Progenitor cell of endocrine pancreas (in vitro differentiated cells): ENCODE data around the gene PTRH2. TPM values are rescaled to one million over a fixed set of nuclear protein-coding genes. Genes with fewer than 3 reads are reported as not detected.
"Not testable (repeated sequence)": the region's sequence is repeated elsewhere in the genome, so short reads cannot be mapped to it uniquely, and the experiment has no call there.

Source experiments
- DNase-seq: peaks from one replicate; pipeline ENCODE4 v3.0.0; 2021; ENCODE audit warnings: low spot score; ENCODE audit not compliant: unreplicated experiment
- H3K27ac Mint-ChIP-seq: 2 replicates; pipeline ENCODE4 v1.8.0; 2021; ENCODE audit warnings: mild to moderate bottlenecking, moderate library complexity, mixed read lengths
- H3K27me3 Mint-ChIP-seq: 2 replicates; pipeline ENCODE4 v1.8.0; 2021; ENCODE audit warnings: mixed read lengths
- H3K36me3 Mint-ChIP-seq: 2 replicates; pipeline ENCODE4 v1.8.0; 2022; ENCODE audit warnings: mixed read lengths; ENCODE audit not compliant: insufficient read depth
- H3K4me1 Mint-ChIP-seq: 2 replicates; pipeline ENCODE4 v1.8.0; 2021; ENCODE audit warnings: low read depth, mixed read lengths
- H3K4me3 Mint-ChIP-seq: 2 replicates; pipeline ENCODE4 v1.8.0; 2021; ENCODE audit warnings: low read depth, mild to moderate bottlenecking, moderate library complexity, mixed read lengths
- H3K9me3 Mint-ChIP-seq: 2 replicates; pipeline ENCODE4 v1.8.0; 2021; ENCODE audit warnings: low read depth, mixed read lengths
- CTCF ChIP-seq: fragments of 200-600 bp; sonication (generic); IDR thresholded peaks from one replicate; pipeline ENCODE4 v1.5.0; 2021; ENCODE audit warnings: antibody characterized with exemption, mild to moderate bottlenecking; ENCODE audit not compliant: unreplicated experiment
- total RNA-seq: library from RNA; stranded (reverse); gene quantifications from 2 replicates; pipeline ENCODE4 v1.2.1, GENCODE V29; 2021

PTRH2 gene
- total RNA-seq, 1 donor from 2014 or later = 19.2 TPM

GRCh38 chr17:59669411-59669810, 37.8 kb downstream of the PTRH2 start:
- H3K4me3 Mint-ChIP-seq = no peak overlapping the region
- H3K27ac Mint-ChIP-seq = no peak overlapping the region
- peaks cover 1% of the 10 kb centered on the region for H3K4me1 Mint-ChIP-seq
- H3K36me3 Mint-ChIP-seq = peaks cover 9% of the 10 kb centered on the region
- no peak for DNase-seq
- H3K27me3 Mint-ChIP-seq = no peaks in the 10 kb centered on the region
- no peaks in the 10 kb centered on the region for H3K9me3 Mint-ChIP-seq
- no peak for TF ChIP-seq CTCF

- peaks cover 9% of the 10 kb centered on the region for H3K36me3 Mint-ChIP-seq
- no peaks in the 10 kb centered on the region for H3K9me3 Mint-ChIP-seq
- no peaks in the 10 kb centered on the region for H3K27me3 Mint-ChIP-seq
- TF ChIP-seq CTCF = no peak
- H3K27ac Mint-ChIP-seq = no peak overlapping the region
- peaks cover 1% of the 10 kb centered on the region for H3K4me1 Mint-ChIP-seq
- no peak for DNase-seq
- H3K4me3 Mint-ChIP-seq = no peak overlapping the region
Measured at GRCh38 chr17:59668816-59669215, 38.4 kb downstream of the PTRH2 start.

GRCh38 chr17:59666235-59666634, 41.0 kb downstream of the PTRH2 start:
- H3K9me3 Mint-ChIP-seq = no peaks in the 10 kb centered on the region
- no peak for DNase-seq
- H3K27ac Mint-ChIP-seq = no peak overlapping the region
- H3K36me3 Mint-ChIP-seq = peaks cover 12% of the 10 kb centered on the region
- no peak for TF ChIP-seq CTCF
- H3K27me3 Mint-ChIP-seq = no peaks in the 10 kb centered on the region
- H3K4me1 Mint-ChIP-seq = peaks cover 1% of the 10 kb centered on the region
- H3K4me3 Mint-ChIP-seq = no peak overlapping the region

- H3K27ac Mint-ChIP-seq, DNase-seq, H3K9me3 Mint-ChIP-seq, H3K4me3 Mint-ChIP-seq, H3K27me3 Mint-ChIP-seq, H3K4me1 Mint-ChIP-seq: not testable (repeated sequence)
- peaks cover 36% of the 10 kb centered on the region for H3K36me3 Mint-ChIP-seq
Measured at GRCh38 chr17:59656624-59657023, 50.6 kb downstream of the PTRH2 start.

GRCh38 chr17:59652119-59652518, 55.1 kb downstream of the PTRH2 start:
- H3K27ac Mint-ChIP-seq = no peak overlapping the region
- H3K27me3 Mint-ChIP-seq = no peaks in the 10 kb centered on the region
- H3K4me1 Mint-ChIP-seq = no peaks in the 10 kb centered on the region
- peaks cover 45% of the 10 kb centered on the region for H3K36me3 Mint-ChIP-seq
- TF ChIP-seq CTCF = no peak
- no peak overlapping the region for H3K4me3 Mint-ChIP-seq
- H3K9me3 Mint-ChIP-seq = peaks cover 12% of the 10 kb centered on the region
- DNase-seq = no peak

GRCh38 chr17:59651346-59651745, 55.9 kb downstream of the PTRH2 start:
- Mint-ChIP-seq H3K36me3 (peaks cover 50% of the 10 kb centered on the region), H3K9me3 (peaks cover 12% of the 10 kb centered on the region), H3K27ac (no peak overlapping the region), H3K27me3 (no peaks in the 10 kb centered on the region), H3K4me3 (no peak overlapping the region), H3K4me1 (peaks cover 3% of the 10 kb centered on the region)
- TF ChIP-seq CTCF = no peak
- DNase-seq = no peak
